Activated CD4-positive, alpha-beta memory T cell treated with anti-CD3 and anti-CD28 coated beads for 36 hours (primary cell): ENCODE data around the gene MYO1E. TPM values are rescaled to one million over a fixed set of nuclear protein-coding genes. Genes with fewer than 3 reads are reported as not detected.
"Not testable (repeated sequence)": the region's sequence is repeated elsewhere in the genome, so short reads cannot be mapped to it uniquely, and the experiment has no call there.

Source experiments
- CTCF ChIA-PET: fragments of 350-600 bp; sonication (Branson Sonifier 250); formaldehyde crosslinking; loops from one replicate; lab custom pipeline; 2021; ENCODE audit warnings: antibody characterized with exemption, inconsistent platforms; lab: Charles Lee
- POLR2A ChIA-PET: fragments of 350-600 bp; sonication (Branson Sonifier 250); formaldehyde crosslinking; loops from one replicate; lab custom pipeline; 2021; ENCODE audit warnings: antibody characterized with exemption; lab: Charles Lee
- DNase-seq: peaks from one replicate; pipeline ENCODE4 v3.0.0-alpha.2; 2020
- H3K27ac Mint-ChIP-seq: one replicate; pipeline ENCODE4 v1.8.0; 2021; ENCODE audit warnings: mixed read lengths
- H3K27me3 Mint-ChIP-seq: one replicate; pipeline ENCODE4 v1.8.0; 2021; ENCODE audit warnings: mixed read lengths
- H3K36me3 Mint-ChIP-seq: one replicate; pipeline ENCODE4 v1.8.0; 2021; ENCODE audit warnings: mixed read lengths
- H3K4me1 Mint-ChIP-seq: one replicate; pipeline ENCODE4 v1.8.0; 2021; ENCODE audit warnings: low read depth, mixed read lengths
- H3K4me3 Mint-ChIP-seq: one replicate; pipeline ENCODE4 v1.8.0; 2021; ENCODE audit warnings: mild to moderate bottlenecking, mixed read lengths
- H3K9me3 Mint-ChIP-seq: one replicate; pipeline ENCODE4 v1.8.0; 2021; ENCODE audit warnings: mixed read lengths
- intact Hi-C: fragments of 100-400 bp; cut with micrococcal nuclease; formaldehyde crosslinking; loops from one replicate; pipeline ENCODE4 v1.15.1; 2023
- total RNA-seq, 2 experiments: library from RNA; stranded (reverse); gene quantifications; one replicate each; pipeline ENCODE4 v1.2.3, GENCODE V29; 2021

Gene MYO1E
- total RNA-seq, 2 experiments from 2014 or later: 5.1 to 5.8 TPM

DNA sequence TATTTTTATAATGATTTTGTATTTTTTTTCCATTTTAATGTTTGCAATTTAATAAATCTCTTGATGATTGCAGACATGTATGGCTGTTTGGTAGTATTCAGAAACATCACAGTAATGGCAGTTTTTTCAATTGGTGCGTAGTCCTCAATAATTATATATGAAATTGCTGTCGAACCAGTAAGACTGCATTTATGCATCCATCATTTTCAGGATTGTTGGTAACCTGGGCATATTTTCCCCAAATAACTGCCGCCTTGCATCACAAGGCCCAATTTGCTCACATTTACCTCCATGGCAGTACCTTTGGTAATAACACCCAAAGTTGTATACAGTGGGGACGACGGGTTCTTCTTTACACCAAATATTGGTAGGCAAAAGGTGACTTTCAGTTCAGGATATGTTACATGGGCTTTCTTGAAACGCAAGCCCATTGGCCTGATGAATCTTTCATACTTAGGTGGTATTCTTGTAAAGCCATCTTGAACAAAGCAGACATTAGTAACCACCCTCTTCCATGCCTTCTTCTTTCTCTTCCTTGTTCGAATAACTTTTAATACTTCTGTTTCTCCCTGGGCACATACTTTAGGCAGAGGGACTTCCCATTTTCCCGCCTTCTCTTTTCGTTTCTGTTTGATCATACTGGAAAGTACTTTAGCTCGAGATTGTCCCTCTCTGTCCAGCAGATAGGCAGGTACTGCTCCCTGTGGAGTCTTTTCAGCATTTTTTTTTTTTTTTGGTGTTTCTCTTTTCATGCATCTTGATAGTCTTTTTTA, 28.6 kb upstream of the MYO1E start:
- CTCF ChIA-PET, H3K4me1 Mint-ChIP-seq, H3K4me3 Mint-ChIP-seq, DNase-seq, POLR2A ChIA-PET, intact Hi-C loops, H3K27me3 Mint-ChIP-seq, H3K36me3 Mint-ChIP-seq, H3K9me3 Mint-ChIP-seq, H3K27ac Mint-ChIP-seq: not testable (repeated sequence)

- POLR2A ChIA-PET: no interaction called here
- CTCF ChIA-PET: no interaction called here
- Mint-ChIP-seq H3K9me3 (no peaks in the 10 kb centered on the region), H3K27ac (no peak overlapping the region), H3K4me1 (no peaks in the 10 kb centered on the region), H3K27me3 (peaks cover 11% of the 10 kb centered on the region), H3K36me3 (no peaks in the 10 kb centered on the region), H3K4me3 (no peak overlapping the region)
- intact Hi-C loops: no loop called here
- DNase-seq: no peak
Observed at GRCh38 chr15:59400103-59400813, 27.6 kb upstream of the MYO1E start.

DNA sequence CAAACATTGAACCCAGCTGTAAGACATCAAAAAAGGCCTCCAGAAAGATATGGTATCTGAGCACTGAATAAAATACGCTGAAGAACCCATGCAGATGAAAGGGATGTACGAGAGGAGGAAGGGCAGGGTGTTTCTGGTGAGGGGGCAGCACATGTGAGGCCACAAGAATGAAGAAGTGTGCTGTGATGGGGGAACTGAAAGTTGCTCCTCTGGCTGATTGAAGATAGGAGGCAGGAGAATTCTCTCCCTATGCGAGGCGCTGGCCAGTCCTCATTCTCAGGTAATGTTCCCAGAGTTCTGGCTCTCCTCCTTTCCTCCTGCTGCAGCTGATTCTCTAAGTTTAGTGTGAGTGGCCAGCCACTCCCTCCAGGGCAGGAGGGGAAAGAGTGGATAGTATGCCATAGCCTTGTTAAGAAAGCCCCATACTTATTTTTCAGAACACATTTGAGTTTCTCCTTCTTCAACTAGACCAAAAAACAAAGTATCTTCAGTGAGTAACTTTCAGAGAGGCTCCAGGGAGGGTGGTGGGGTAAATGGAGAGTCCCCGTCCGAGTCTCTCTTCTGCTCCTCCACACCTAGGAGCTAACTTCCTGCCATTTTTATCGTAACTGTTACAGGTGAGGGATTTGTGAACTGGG, 26.9 kb upstream of the MYO1E start:
- Mint-ChIP-seq H3K4me1 (no peaks in the 10 kb centered on the region), H3K36me3 (no peaks in the 10 kb centered on the region), H3K27me3 (peaks cover 11% of the 10 kb centered on the region), H3K4me3 (no peak overlapping the region), H3K9me3 (no peaks in the 10 kb centered on the region), H3K27ac (no peak overlapping the region)
- intact Hi-C loops: no loop called here
- ChIA-PET CTCF (no interaction called here), POLR2A (no interaction called here)
- no peak for DNase-seq

DNA sequence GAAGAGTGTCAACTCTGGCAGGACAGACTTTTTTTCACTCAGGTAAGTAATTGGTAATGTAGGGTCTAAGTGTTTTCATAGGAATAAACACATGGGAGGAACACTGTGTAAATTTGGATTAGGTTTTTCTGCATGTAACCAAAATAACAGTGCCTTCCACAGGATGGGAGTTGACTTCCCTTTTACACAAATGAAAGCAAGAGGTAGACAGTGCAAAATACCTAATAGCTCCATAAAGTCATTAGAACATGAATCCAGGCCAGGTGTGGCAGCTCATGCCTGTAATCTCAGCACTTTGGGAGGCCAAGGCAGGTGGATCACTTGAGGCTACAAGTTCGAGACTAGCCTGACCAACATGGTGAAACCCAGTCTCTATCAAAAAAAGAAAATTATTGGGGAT, 25.5 kb upstream of the MYO1E start:
- intact Hi-C loops: no loop called here

DNA sequence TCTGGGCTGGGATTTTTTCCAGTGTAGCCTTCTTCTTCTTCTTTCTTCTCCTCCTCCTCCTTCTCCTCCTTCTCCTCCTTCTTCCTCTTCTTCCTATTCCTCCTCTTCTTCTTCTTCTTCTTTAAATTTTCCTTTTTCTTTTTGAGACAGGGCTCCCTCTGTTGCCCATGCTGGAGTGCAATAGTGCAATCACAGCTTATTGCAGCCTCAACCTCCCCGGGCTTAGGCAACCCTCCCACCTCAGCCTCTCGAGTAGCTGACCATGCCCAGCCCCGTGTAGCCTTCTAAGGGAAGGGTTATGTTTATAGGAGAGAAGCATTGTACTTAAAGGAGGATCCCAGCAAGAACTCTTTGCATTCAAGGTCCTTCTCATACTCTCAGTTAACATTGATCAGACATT, 24.0 kb upstream of the MYO1E start:
- peaks cover 11% of the 10 kb centered on the region for H3K27me3 Mint-ChIP-seq
- DNase-seq: no peak
- intact Hi-C loops: no loop called here
- ChIA-PET POLR2A (no interaction called here), CTCF (no interaction called here)
- H3K4me1 Mint-ChIP-seq: no peaks in the 10 kb centered on the region
- no peak overlapping the region for H3K4me3 Mint-ChIP-seq
- H3K36me3 Mint-ChIP-seq: no peaks in the 10 kb centered on the region
- H3K9me3 Mint-ChIP-seq: no peaks in the 10 kb centered on the region
- no peak overlapping the region for H3K27ac Mint-ChIP-seq

More for the DNA sequence above, 25.5 kb upstream of the MYO1E start:
- H3K4me1 Mint-ChIP-seq: no peaks in the 10 kb centered on the region
- H3K4me3 Mint-ChIP-seq: no peak overlapping the region
- no peak overlapping the region for H3K27ac Mint-ChIP-seq
- no peaks in the 10 kb centered on the region for H3K36me3 Mint-ChIP-seq
- POLR2A ChIA-PET: no interaction called here
- DNase-seq: no peak
- H3K9me3 Mint-ChIP-seq: no peaks in the 10 kb centered on the region
- peaks cover 11% of the 10 kb centered on the region for H3K27me3 Mint-ChIP-seq
- CTCF ChIA-PET: no interaction called here

DNA sequence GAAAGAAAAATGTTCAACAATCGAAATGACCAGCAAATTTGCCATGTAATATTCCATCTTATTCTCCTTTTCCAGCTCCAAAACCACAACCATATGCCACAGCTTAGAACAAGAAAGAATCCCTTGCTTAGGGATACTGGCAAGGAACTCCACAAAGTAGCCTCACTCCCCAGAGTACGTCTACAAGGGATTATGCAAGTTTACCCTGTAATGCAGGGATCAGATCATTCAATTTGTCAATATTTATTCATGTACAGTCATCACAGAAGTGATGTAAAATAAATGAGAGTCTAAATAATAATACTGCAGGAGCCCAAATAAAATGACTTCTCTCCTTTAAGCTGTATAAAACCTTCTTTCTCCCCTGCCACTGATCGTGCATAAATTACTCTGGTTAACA, 23.5 kb upstream of the MYO1E start:
- Mint-ChIP-seq H3K9me3 (no peaks in the 10 kb centered on the region), H3K4me1 (no peaks in the 10 kb centered on the region), H3K27ac (no peak overlapping the region), H3K27me3 (peaks cover 11% of the 10 kb centered on the region), H3K36me3 (no peaks in the 10 kb centered on the region), H3K4me3 (no peak overlapping the region)
- no peak for DNase-seq
- CTCF ChIA-PET: no interaction called here
- intact Hi-C loops: no loop called here
- POLR2A ChIA-PET: no interaction called here

DNA sequence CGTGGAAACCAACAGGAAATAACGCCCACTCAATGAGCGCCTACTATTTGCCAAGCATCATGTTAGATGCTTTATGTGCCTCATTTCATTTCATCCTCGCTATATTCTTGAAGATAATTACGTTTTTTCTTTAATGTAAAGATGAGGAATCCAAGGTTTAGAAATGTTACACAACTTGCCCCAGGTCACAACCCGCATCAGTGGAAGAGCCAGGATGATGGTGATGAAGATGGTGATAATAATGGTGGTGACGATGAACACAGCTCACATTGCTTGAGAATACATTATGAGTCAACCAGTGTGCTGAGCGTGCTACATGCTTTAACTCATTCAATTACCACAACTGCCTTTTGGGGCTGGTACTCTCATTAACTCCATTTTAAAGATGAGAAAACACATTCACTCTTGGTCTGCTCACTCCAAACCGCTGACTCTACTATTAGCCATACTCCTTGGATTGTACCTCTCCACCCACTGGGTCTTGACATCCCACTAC, 21.5 kb upstream of the MYO1E start:
- ChIA-PET POLR2A (no interaction called here), CTCF (no interaction called here)
- Mint-ChIP-seq H3K9me3 (no peaks in the 10 kb centered on the region), H3K4me1 (no peaks in the 10 kb centered on the region), H3K36me3 (no peaks in the 10 kb centered on the region), H3K4me3 (no peak overlapping the region), H3K27me3 (peaks cover 11% of the 10 kb centered on the region), H3K27ac (no peak overlapping the region)
- intact Hi-C loops: no loop called here
- no peak for DNase-seq

GRCh38 chr15:59392299-59392698, 19.6 kb upstream of the MYO1E start:
- no peak overlapping the region for H3K4me3 Mint-ChIP-seq
- no peak overlapping the region for H3K27ac Mint-ChIP-seq
- no peak for DNase-seq
- no peaks in the 10 kb centered on the region for H3K4me1 Mint-ChIP-seq
- no peaks in the 10 kb centered on the region for H3K36me3 Mint-ChIP-seq
- CTCF ChIA-PET: no interaction called here
- intact Hi-C loops: no loop called here
- POLR2A ChIA-PET: no interaction called here
- H3K27me3 Mint-ChIP-seq: peaks cover 7% of the 10 kb centered on the region
- H3K9me3 Mint-ChIP-seq: no peaks in the 10 kb centered on the region

- H3K4me3 Mint-ChIP-seq: no peak overlapping the region
- H3K27me3 Mint-ChIP-seq: no peaks in the 10 kb centered on the region
- POLR2A ChIA-PET: no interaction called here
- DNase-seq: no peak
- H3K9me3 Mint-ChIP-seq: no peaks in the 10 kb centered on the region
- H3K4me1 Mint-ChIP-seq: no peaks in the 10 kb centered on the region
- no peaks in the 10 kb centered on the region for H3K36me3 Mint-ChIP-seq
- H3K27ac Mint-ChIP-seq: no peak overlapping the region
- intact Hi-C loops: no loop called here
- CTCF ChIA-PET: no interaction called here
Observed at GRCh38 chr15:59388670-59389069, 16.0 kb upstream of the MYO1E start.

DNA sequence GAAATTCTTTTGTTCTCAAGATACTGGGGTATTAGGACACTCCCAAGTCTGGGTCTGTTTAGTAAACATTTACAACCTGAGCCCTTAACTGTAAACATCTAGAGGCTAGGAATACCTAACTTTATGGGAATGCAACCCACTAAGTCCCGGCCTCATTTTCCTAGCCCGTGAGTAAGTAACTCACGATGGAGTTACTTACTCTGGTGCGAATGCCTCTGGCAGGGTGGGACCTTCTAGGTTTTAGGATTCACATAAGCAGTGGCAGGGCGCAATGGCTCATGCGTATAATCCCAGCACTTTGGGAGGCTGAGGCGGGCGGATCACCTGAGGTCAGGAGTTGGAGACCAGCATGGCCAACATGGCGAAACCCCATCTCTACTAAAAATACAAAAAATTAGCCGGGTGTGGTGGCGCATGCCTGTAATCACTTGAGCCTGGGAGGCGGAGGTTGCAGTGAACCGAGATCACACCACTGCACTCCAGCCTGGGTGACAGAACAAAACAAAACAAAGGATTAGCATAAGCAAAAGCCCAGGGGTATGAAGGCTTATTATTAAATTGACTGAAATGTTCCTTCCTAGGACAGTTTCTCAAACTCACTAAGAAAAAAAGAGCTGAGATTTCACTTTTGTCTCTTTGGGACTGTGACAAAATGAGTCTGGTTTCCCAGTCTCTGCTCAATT, 14.7 kb upstream of the MYO1E start:
- H3K4me1 Mint-ChIP-seq, H3K9me3 Mint-ChIP-seq, DNase-seq, CTCF ChIA-PET, H3K27me3 Mint-ChIP-seq, H3K27ac Mint-ChIP-seq, H3K4me3 Mint-ChIP-seq, intact Hi-C loops, H3K36me3 Mint-ChIP-seq: not testable (repeated sequence)
- POLR2A ChIA-PET: interaction anchor here (0.8 kb wide), 1 partner anchor 58 kb away, joined by 3 read pairs; no protein-coding TSS in a partner anchor

- no peak overlapping the region for H3K4me3 Mint-ChIP-seq
- CTCF ChIA-PET: no interaction called here
- intact Hi-C loops: no loop called here
- no peaks in the 10 kb centered on the region for H3K9me3 Mint-ChIP-seq
- H3K27ac Mint-ChIP-seq: no peak overlapping the region
- POLR2A ChIA-PET: no interaction called here
- no peaks in the 10 kb centered on the region for H3K4me1 Mint-ChIP-seq
- no peak for DNase-seq
- H3K36me3 Mint-ChIP-seq: no peaks in the 10 kb centered on the region
- H3K27me3 Mint-ChIP-seq: no peaks in the 10 kb centered on the region
Observed at GRCh38 chr15:59385171-59385570, 12.5 kb upstream of the MYO1E start.

GRCh38 chr15:59384507-59384906, 11.8 kb upstream of the MYO1E start:
- Mint-ChIP-seq H3K27ac (no peak overlapping the region), H3K4me1 (no peaks in the 10 kb centered on the region), H3K4me3 (no peak overlapping the region), H3K27me3 (no peaks in the 10 kb centered on the region), H3K36me3 (no peaks in the 10 kb centered on the region), H3K9me3 (no peaks in the 10 kb centered on the region)
- intact Hi-C loops: no loop called here
- ChIA-PET POLR2A (interaction anchor here (0.6 to 0.7 kb wide), 2 partner anchors 71 to 925 kb away, joined by 3 read pairs; no protein-coding TSS in a partner anchor), CTCF (no interaction called here)
- DNase-seq: no peak
